ENCODE data around the gene FBXW5. TPM values are rescaled to one million over a fixed set of nuclear protein-coding genes. Genes with fewer than 3 reads are reported as not detected.

FBXW5 gene
- total RNA-seq, 2 experiments from 2014 or later, result 44.0 to 47.8 TPM

DNA sequence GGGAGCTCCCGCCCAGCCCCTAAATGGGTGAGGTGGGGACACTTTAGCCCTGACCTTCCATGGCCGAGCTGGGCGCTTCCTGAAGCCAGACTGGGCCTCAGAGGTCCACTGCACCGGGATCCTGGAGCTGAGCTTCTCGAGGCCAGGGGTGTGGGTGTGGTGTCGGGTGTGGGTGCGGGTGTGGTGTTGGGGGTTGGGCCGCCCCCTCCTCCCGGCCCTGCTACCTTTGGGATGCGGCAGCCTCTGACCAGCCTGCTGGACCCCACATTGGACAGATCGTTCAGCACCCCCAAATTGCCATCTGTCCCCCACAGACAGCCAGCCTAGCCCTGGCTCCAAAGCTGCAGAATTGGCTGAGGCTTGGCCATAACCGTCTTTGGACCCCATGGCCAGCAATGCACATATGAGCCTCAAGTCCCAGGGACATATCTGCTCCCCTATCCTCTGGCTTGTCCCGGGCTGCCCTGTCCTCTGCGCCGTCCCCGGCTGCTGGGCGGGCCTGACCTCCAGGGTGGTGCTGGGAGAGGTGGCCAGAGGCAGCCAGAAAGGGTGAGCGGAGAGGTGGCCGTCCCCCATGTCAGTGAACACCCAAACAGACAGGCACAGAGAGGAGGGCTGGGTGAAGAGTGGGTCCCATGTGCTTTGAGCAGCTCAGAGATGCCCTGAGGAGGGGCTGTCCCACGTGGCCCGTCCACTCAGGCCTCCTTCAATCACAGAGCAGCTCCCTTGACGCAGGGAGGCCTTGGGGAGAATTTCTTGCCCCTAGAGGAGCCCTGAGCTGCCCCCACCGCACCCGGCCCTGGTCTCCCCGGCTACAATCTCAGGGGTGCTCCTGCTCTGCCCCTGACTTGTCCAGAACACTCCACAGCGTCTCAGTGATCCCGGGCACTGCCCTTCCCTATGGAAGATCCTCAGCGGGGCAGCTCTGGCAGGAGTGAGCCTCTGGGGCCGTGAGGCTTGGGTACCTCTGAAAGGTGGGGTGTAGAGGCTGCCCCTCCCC lies 29.4 kb upstream of the FBXW5 start:
- H3K27me3 Mint-ChIP-seq (ENCODE audit: low read depth), result no peaks in the 10 kb centered on the region
- H3K9me3 Mint-ChIP-seq, result no peaks in the 10 kb centered on the region
- H3K27ac Mint-ChIP-seq, result no peak overlapping the region
- DNase-seq, result no peak
- no peak overlapping the region for H3K4me3 Mint-ChIP-seq
- intact Hi-C loops (cut with micrococcal nuclease), result no loop called here
- H3K36me3 Mint-ChIP-seq (ENCODE audit: low read depth), result no peaks in the 10 kb centered on the region
- H3K4me1 Mint-ChIP-seq (ENCODE audit: low read depth), result peaks cover 14% of the 10 kb centered on the region
- CTCF ChIA-PET, result interaction anchor here (0.6 to 3.2 kb wide), 4 partner anchors 26 to 161 kb away, joined by 3 to 14 read pairs (median 6); no protein-coding TSS in a partner anchor

DNA sequence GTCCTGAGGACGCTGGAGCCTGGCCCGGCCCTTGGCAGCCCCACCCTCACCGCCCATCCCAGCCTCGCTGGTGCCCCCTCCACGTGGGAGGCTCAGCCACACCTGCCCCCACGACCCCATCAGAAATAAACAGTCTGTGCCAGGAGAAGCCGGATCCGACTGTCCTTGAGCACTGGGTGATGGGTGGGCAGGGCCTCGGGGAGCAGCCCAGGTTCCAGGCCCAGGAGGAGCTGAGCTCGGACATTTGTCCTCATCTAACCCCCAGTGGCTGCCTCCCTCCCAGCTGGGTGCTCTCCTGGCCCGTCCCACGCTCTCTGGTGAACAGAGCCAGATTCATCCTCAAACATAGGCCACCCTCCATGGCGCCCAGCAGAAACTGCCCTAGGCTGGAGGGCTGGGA lies 28.2 kb upstream of the FBXW5 start:
- intact Hi-C loops (cut with micrococcal nuclease), result no loop called here
- Mint-ChIP-seq H3K4me3 (no peak overlapping the region), H3K27me3 (ENCODE audit: low read depth) (no peaks in the 10 kb centered on the region), H3K36me3 (ENCODE audit: low read depth) (no peaks in the 10 kb centered on the region), H3K27ac (no peak overlapping the region), H3K4me1 (ENCODE audit: low read depth) (peaks cover 14% of the 10 kb centered on the region), H3K9me3 (no peaks in the 10 kb centered on the region)
- CTCF ChIA-PET, result interaction anchor here (0.8 kb wide), 1 partner anchor 22 kb away, joined by 3 read pairs; no protein-coding TSS in a partner anchor
- no peak for DNase-seq

DNA sequence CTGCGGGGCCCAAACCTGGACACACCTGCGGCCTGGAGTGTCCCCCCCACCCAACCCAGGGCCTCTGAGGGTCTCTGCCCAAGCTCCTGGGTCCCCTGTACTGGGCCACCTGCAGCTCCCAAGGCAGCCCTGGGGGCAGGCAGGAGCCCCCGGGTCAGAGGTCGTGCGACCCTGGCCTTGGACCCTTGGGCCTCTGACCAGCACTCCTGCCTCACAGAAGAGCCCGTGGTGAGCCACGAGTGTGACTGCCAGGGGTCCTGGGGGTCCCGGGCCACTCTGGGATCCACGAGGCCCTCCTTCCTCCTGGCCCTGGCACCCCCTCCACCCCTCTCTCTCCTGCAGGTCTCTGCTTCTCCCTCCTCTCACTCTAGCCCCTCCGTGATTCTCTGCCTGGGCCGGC lies 27.8 kb upstream of the FBXW5 start:
- CTCF ChIA-PET, result interaction anchor here (0.8 kb wide), 1 partner anchor 21 kb away, joined by 3 read pairs; no protein-coding TSS in a partner anchor
- H3K4me1 Mint-ChIP-seq (ENCODE audit: low read depth), result peaks cover 12% of the 10 kb centered on the region

DNA sequence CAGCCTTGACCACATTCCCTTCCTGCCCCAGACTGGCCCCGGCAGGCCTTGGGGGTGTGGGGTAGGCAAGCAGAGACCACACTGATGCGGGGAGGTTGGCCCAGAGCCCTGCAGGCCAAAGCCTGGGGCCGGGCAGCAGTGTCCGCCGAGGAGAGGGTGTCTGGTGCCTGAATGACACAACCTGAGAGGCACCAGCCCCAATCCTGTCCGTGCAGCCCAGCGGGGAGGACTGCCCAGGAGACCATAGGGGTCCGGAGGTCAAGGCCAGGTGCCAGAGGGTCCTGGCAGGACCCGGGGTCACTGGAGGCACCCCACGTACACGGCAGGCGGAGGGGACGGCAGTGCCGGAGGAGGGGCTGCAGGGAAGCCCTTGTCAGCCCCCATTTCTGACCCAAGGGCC lies 27.2 kb upstream of the FBXW5 start:
- H3K4me3 Mint-ChIP-seq, result no peak overlapping the region
- CTCF ChIA-PET, result interaction anchor here (0.8 kb wide), 1 partner anchor 21 kb away, joined by 3 read pairs; no protein-coding TSS in a partner anchor

More for the DNA sequence above, 27.8 kb upstream of the FBXW5 start:
- no peaks in the 10 kb centered on the region for H3K36me3 Mint-ChIP-seq (ENCODE audit: low read depth)
- H3K4me3 Mint-ChIP-seq, result no peak overlapping the region
- DNase-seq, result no peak
- no peak overlapping the region for H3K27ac Mint-ChIP-seq
- intact Hi-C loops (cut with micrococcal nuclease), result no loop called here
- no peaks in the 10 kb centered on the region for H3K9me3 Mint-ChIP-seq
- no peaks in the 10 kb centered on the region for H3K27me3 Mint-ChIP-seq (ENCODE audit: low read depth)

DNA sequence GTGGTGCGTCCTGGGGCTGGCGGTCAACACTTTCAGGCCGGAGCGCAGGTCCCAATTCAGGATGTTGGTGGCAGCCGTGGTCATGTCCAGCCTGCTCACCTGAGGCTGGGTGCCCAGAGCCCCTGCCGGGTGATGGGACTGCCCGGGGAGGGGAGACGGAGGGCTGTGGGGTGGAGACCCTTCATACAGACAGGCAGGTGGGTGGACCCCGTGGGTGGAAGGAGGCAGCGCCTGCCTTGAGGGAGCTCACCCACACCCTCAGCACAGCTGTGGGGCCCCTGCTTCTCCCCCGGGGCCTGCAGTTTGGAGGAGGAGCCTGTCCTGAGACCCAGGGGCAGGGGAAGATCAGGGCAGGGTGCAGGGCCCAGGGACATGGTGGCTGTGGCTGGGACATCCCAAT lies 25.8 kb upstream of the FBXW5 start:
- H3K4me1 Mint-ChIP-seq (ENCODE audit: low read depth), result peaks cover 14% of the 10 kb centered on the region
- no peaks in the 10 kb centered on the region for H3K27me3 Mint-ChIP-seq (ENCODE audit: low read depth)
- H3K4me3 Mint-ChIP-seq, result no peak overlapping the region
- CTCF ChIA-PET, result interaction anchor here (0.6 kb wide), 1 partner anchor 59 kb away, joined by 3 read pairs; no protein-coding TSS in a partner anchor
- no peak for DNase-seq
- intact Hi-C loops (cut with micrococcal nuclease), result no loop called here
- H3K27ac Mint-ChIP-seq, result no peak overlapping the region
- no peaks in the 10 kb centered on the region for H3K36me3 Mint-ChIP-seq (ENCODE audit: low read depth)
- no peaks in the 10 kb centered on the region for H3K9me3 Mint-ChIP-seq

More for the DNA sequence above, 27.2 kb upstream of the FBXW5 start:
- H3K36me3 Mint-ChIP-seq (ENCODE audit: low read depth), result no peaks in the 10 kb centered on the region
- no peaks in the 10 kb centered on the region for H3K27me3 Mint-ChIP-seq (ENCODE audit: low read depth)
- peaks cover 12% of the 10 kb centered on the region for H3K4me1 Mint-ChIP-seq (ENCODE audit: low read depth)
- H3K27ac Mint-ChIP-seq, result no peak overlapping the region
- no peak for DNase-seq
- intact Hi-C loops (cut with micrococcal nuclease), result no loop called here
- H3K9me3 Mint-ChIP-seq, result no peaks in the 10 kb centered on the region

DNA sequence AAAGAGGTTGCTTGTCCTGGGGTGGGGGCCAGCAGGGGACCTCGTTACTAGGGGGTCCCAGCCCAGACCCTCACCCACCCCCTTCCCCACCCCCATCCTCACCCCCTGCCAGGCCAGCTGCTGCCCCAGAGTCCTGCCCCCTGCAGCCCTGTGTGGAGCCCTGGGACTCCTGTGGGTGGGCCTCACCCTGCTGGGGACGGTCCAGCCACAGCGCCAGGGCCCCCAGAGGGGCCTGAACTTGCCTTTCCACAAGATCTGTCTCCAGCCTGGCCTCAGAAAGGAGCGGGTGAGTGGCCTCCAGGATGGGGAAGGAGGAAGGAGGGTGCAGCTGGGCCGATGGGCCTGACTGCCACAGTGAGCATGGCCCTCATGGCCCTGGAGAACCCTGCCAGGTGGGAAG lies 25.2 kb upstream of the FBXW5 start:
- Mint-ChIP-seq H3K27ac (no peak overlapping the region), H3K4me3 (no peak overlapping the region), H3K4me1 (ENCODE audit: low read depth) (peaks cover 9% of the 10 kb centered on the region), H3K9me3 (no peaks in the 10 kb centered on the region), H3K27me3 (ENCODE audit: low read depth) (no peaks in the 10 kb centered on the region), H3K36me3 (ENCODE audit: low read depth) (no peaks in the 10 kb centered on the region)
- no peak for DNase-seq
- CTCF ChIA-PET, result interaction anchor here (0.6 kb wide), 1 partner anchor 60 kb away, joined by 3 read pairs; no protein-coding TSS in a partner anchor
- intact Hi-C loops (cut with micrococcal nuclease), result no loop called here

DNA sequence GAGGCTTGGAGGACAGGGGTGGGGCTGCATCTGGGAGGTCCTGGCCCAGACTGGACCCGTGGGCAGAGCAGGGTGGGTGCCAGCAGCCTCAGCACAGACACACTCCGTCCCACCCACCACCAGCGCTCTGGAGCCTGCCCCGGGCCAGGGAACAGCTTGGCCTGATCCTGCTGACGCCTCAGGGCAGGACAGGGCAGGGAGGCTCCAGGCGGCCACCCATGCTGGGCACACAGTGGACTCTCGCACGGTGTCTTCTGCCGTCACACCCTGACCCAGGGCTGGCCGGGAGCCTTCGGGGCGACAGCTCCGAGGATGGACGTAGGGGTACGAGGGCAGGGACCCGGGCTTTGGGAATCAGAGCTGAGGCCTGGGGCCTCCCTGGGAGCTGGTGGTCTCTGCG lies 24.6 kb upstream of the FBXW5 start:
- no peaks in the 10 kb centered on the region for H3K27me3 Mint-ChIP-seq (ENCODE audit: low read depth)
- no peaks in the 10 kb centered on the region for H3K36me3 Mint-ChIP-seq (ENCODE audit: low read depth)
- CTCF ChIA-PET, result no interaction called here
- intact Hi-C loops (cut with micrococcal nuclease), result no loop called here
- no peak overlapping the region for H3K4me3 Mint-ChIP-seq
- DNase-seq, result no peak
- peaks cover 10% of the 10 kb centered on the region for H3K4me1 Mint-ChIP-seq (ENCODE audit: low read depth)
- H3K9me3 Mint-ChIP-seq, result no peaks in the 10 kb centered on the region
- H3K27ac Mint-ChIP-seq, result no peak overlapping the region

- CTCF ChIA-PET, result no interaction called here
These were observed 24.0 kb upstream of the FBXW5 start for GRCh38 chr9:136968333-136969127.

DNA sequence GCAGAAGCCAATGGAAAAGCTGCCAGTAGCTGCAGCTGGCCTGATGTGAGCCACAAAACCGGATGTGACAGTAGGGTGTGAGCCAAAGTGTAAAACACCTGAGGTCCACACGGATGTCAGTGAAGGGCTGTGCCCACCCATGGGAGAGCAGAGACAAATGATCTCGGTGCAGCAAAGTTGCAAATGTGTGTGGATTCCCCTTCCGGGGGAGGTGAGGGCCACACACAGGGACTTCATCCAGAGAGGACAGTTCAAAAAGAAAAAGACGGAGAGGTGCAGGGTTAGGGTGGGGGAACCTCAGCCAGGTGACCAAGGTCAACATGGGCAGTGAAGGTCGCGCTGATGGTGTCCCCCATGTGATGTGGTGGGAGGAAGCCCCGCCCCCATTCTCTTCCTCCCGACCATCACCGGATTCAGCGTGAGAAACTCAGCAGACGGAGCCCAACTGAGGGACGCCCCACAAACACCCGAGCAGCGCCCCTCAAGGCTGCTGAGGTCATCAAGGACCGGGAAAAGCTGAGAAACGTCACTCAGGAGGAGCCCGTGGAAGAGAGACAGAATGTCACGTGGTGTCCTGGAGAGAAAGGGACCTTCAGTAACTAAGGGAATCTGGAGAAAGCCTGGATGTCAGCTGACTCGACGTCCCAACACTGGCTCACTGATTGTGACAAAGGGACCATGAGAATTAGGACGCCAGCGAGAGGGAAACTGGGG lies 21.4 kb upstream of the FBXW5 start:
- intact Hi-C loops (cut with micrococcal nuclease), result no loop called here
- H3K4me1 Mint-ChIP-seq (ENCODE audit: low read depth), result peaks cover 10% of the 10 kb centered on the region
- H3K27me3 Mint-ChIP-seq (ENCODE audit: low read depth), result no peaks in the 10 kb centered on the region
- H3K9me3 Mint-ChIP-seq, result no peaks in the 10 kb centered on the region
- no peak overlapping the region for H3K4me3 Mint-ChIP-seq
- H3K27ac Mint-ChIP-seq, result no peak overlapping the region
- DNase-seq, result peak; percentile 36
- no peaks in the 10 kb centered on the region for H3K36me3 Mint-ChIP-seq (ENCODE audit: low read depth)
- CTCF ChIA-PET, result interaction anchor here (1.1 kb wide), 1 partner anchor 18 kb away, joined by 3 read pairs; no protein-coding TSS in a partner anchor

More at GRCh38 chr9:136968333-136969127, 24.0 kb upstream of the FBXW5 start:
- Mint-ChIP-seq H3K27me3 (ENCODE audit: low read depth) (no peaks in the 10 kb centered on the region), H3K36me3 (ENCODE audit: low read depth) (no peaks in the 10 kb centered on the region), H3K9me3 (no peaks in the 10 kb centered on the region), H3K4me1 (ENCODE audit: low read depth) (peaks cover 10% of the 10 kb centered on the region), H3K27ac (no peak overlapping the region), H3K4me3 (no peak overlapping the region)
- DNase-seq, result no peak
- intact Hi-C loops (cut with micrococcal nuclease), result no loop called here

DNA sequence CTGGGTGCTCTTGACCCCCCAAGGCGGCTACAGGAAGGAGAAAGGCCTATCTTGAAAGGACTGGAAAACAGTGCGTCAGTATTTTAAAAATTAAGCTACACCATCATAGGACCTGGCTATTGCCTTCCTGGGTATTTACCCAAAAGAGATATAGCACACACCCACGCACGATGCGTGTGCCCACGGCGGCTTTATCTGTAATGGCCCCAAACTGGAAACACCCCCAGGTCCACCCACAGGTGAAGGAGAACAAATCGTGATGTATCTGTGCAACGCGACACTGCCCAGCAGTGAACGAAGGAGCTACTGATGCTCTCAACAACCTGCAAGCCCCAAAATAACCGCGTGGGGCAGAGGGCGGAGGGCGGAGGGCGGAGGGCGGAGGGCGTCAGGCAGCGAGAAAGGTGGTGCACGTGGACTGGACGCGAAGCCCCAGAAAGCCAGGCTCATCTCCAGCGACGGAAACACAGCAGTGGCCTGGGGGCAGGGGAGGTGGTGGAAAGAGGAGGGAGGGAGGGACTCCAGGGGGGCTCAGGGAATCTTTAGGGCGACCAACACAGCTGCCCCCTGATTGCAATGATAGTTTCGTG lies 20.4 kb upstream of the FBXW5 start:
- Mint-ChIP-seq H3K36me3 (ENCODE audit: low read depth) (no peaks in the 10 kb centered on the region), H3K27ac (no peak overlapping the region), H3K4me1 (ENCODE audit: low read depth) (peaks cover 12% of the 10 kb centered on the region), H3K4me3 (no peak overlapping the region), H3K9me3 (no peaks in the 10 kb centered on the region), H3K27me3 (ENCODE audit: low read depth) (no peaks in the 10 kb centered on the region)
- no peak for DNase-seq
- CTCF ChIA-PET, result no interaction called here
- intact Hi-C loops (cut with micrococcal nuclease), result no loop called here

DNA sequence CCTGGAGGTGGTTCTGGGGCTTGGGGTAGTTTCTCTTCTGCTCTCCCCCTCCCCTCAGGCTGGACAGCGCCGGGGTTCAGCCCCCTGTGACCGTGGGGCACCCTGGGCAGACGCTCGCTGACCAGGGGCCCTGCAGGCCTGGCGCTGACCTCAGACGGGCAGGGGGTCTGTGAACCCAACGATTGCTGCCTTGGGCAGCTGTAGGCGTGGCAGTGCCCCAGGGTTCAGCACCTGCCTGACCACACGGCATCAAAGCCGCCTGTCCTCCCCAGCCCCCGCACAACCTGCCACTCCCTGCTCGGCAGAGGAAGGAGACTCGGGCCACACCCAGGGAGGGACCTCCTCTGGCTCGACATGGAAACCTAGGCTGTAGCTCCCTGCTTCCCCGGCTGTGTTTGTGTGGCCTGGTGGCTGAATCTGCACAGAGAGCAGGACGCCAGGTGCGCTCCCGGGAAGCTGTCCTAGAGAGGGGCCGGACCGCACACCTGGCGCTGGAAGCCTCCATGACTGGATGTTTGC lies 19.7 kb upstream of the FBXW5 start:
- intact Hi-C loops (cut with micrococcal nuclease), result no loop called here
- no peaks in the 10 kb centered on the region for H3K27me3 Mint-ChIP-seq (ENCODE audit: low read depth)
- H3K9me3 Mint-ChIP-seq, result no peaks in the 10 kb centered on the region
- H3K4me1 Mint-ChIP-seq (ENCODE audit: low read depth), result peaks cover 12% of the 10 kb centered on the region
- H3K36me3 Mint-ChIP-seq (ENCODE audit: low read depth), result no peaks in the 10 kb centered on the region
- H3K27ac Mint-ChIP-seq, result no peak overlapping the region
- no peak for DNase-seq
- H3K4me3 Mint-ChIP-seq, result no peak overlapping the region
- CTCF ChIA-PET, result no interaction called here
